ENCODE results near the gene OR1D5. TPM values are rescaled to one million over a fixed set of nuclear protein-coding genes. Genes with fewer than 3 reads are reported as not detected.
"Not testable (repeated sequence)": the region's sequence is repeated elsewhere in the genome, so short reads cannot be mapped to it uniquely, and the experiment has no call there.

OR1D5 gene
- not detected for total RNA-seq
- not detected for polyA plus RNA-seq
- long read RNA-seq, donor 1 = 0 reads
- long read RNA-seq, donor 2 = 0 reads
- long read RNA-seq, donor 3 = 0 reads
- long read RNA-seq, donor 4 = 0 reads
- long read RNA-seq, donor 5 = 0 reads

- ATAC-seq (ENCODE audit: insufficient read depth, low FRiP score) = not testable (repeated sequence)
- 61 to 100% methylated on average over 1 of the region's 2 CpGs for WGBS, 2 donors
Measured at GRCh38 chr17:3063507-3063906, at the start of gene OR1D5. Gene OR1D5 (minus strand): TSS chr17:3063607. CDS start chr17:3063607, 0 bp downstream.

GRCh38 chr17:3104322-3104721 is 40.9 kb upstream of the OR1D5 start, which contains the start of gene OR1D2:
Gene OR1D2 (minus strand): TSS chr17:3104422. CDS start chr17:3092996, 11,426 bp downstream.
- Histone ChIP-seq H3K4me1 (ENCODE audit: control insufficient read depth in 5 of 5, insufficient read depth in 5 of 5, low read length in 5 of 5) (no peaks in the 10 kb centered on the region), H3K9me3 (ENCODE audit: control insufficient read depth in 4 of 4, insufficient read depth in 3 of 4, low read length in 3 of 4) (peaks cover 0 to 5% (median 0%) of the 10 kb centered on the region in 4 donors), H3K36me3 (ENCODE audit: control insufficient read depth in 4 of 4, insufficient read depth in 4 of 4, low read length in 4 of 4) (no peaks in the 10 kb centered on the region), H3K27me3 (ENCODE audit: control insufficient read depth in 3 of 3, insufficient read depth in 3 of 3, low read length in 2 of 3) (peaks cover 0 to 10% (median 0%) of the 10 kb centered on the region in 3 donors), H3K27ac (ENCODE audit: low read depth in 1 of 2, low read length in 1 of 2) (no peak within 1 kb of the TSS), H3K9ac (ENCODE audit: insufficient read depth in 1 of 2, low read length in 2 of 2) (no peak within 1 kb of the TSS), H3K4me3 (no peak within 1 kb of the TSS)
- 76 to 78% methylated on average over 3 of the region's 3 CpGs for WGBS, 2 donors
- DNase-seq = no peak
- no peak for ATAC-seq (ENCODE audit: insufficient read depth, low FRiP score)
- no peak for TF ChIP-seq CTCF (IDR thresholded peaks at IDR 0.05; ENCODE audit: control extremely low read depth, extremely low read depth)

More at GRCh38 chr17:3063507-3063906, at the start of gene OR1D5:
- not testable (repeated sequence) for H3K4me3 ChIP-seq; H3K9ac ChIP-seq (ENCODE audit: insufficient read depth in 1 of 2, low read length in 2 of 2); H3K27me3 ChIP-seq (ENCODE audit: control insufficient read depth in 3 of 3, insufficient read depth in 3 of 3, low read length in 2 of 3); H3K27ac ChIP-seq (ENCODE audit: low read depth in 1 of 2, low read length in 1 of 2); H3K4me1 ChIP-seq (ENCODE audit: control insufficient read depth in 5 of 5, insufficient read depth in 5 of 5, low read length in 5 of 5); H3K36me3 ChIP-seq (ENCODE audit: control insufficient read depth in 4 of 4, insufficient read depth in 4 of 4, low read length in 4 of 4); H3K9me3 ChIP-seq (ENCODE audit: control insufficient read depth in 4 of 4, insufficient read depth in 3 of 4, low read length in 3 of 4); DNase-seq

- WGBS, 2 donors = 81 to 87% methylated on average over 4 of the region's 4 CpGs
- not testable (repeated sequence) for H3K36me3 ChIP-seq (ENCODE audit: control insufficient read depth in 4 of 4, insufficient read depth in 4 of 4, low read length in 4 of 4); H3K27ac ChIP-seq (ENCODE audit: low read depth in 1 of 2, low read length in 1 of 2); DNase-seq; H3K9me3 ChIP-seq (ENCODE audit: control insufficient read depth in 4 of 4, insufficient read depth in 3 of 4, low read length in 3 of 4); H3K4me3 ChIP-seq; H3K9ac ChIP-seq (ENCODE audit: insufficient read depth in 1 of 2, low read length in 2 of 2); H3K27me3 ChIP-seq (ENCODE audit: control insufficient read depth in 3 of 3, insufficient read depth in 3 of 3, low read length in 2 of 3); ATAC-seq (ENCODE audit: insufficient read depth, low FRiP score); H3K4me1 ChIP-seq (ENCODE audit: control insufficient read depth in 5 of 5, insufficient read depth in 5 of 5, low read length in 5 of 5)
Measured at GRCh38 chr17:3073850-3074249, 10.4 kb upstream of the OR1D5 start.

- H3K36me3 ChIP-seq (ENCODE audit: control insufficient read depth in 4 of 4, insufficient read depth in 4 of 4, low read length in 4 of 4); H3K27ac ChIP-seq (ENCODE audit: low read depth in 1 of 2, low read length in 1 of 2); H3K9me3 ChIP-seq (ENCODE audit: control insufficient read depth in 4 of 4, insufficient read depth in 3 of 4, low read length in 3 of 4); H3K9ac ChIP-seq (ENCODE audit: insufficient read depth in 1 of 2, low read length in 2 of 2); H3K27me3 ChIP-seq (ENCODE audit: control insufficient read depth in 3 of 3, insufficient read depth in 3 of 3, low read length in 2 of 3); H3K4me1 ChIP-seq (ENCODE audit: control insufficient read depth in 5 of 5, insufficient read depth in 5 of 5, low read length in 5 of 5); H3K4me3 ChIP-seq: not testable (repeated sequence)
- DNase-seq = peak in 2 of 3 donors; percentile 40 to 57
- whole genome bisulfite sequencing, 2 donors = no CpG with 5 or more reads among the region's 1 CpG
- peak; percentile 62 for ATAC-seq (ENCODE audit: insufficient read depth, low FRiP score)
Measured at GRCh38 chr17:3065192-3065591, 1.8 kb upstream of the OR1D5 start.

GRCh38 chr17:3062824-3063377 is 506 bp downstream of the OR1D5 start:
- H3K9me3 ChIP-seq (ENCODE audit: control insufficient read depth in 4 of 4, insufficient read depth in 3 of 4, low read length in 3 of 4); ATAC-seq (ENCODE audit: insufficient read depth, low FRiP score); H3K27me3 ChIP-seq (ENCODE audit: control insufficient read depth in 3 of 3, insufficient read depth in 3 of 3, low read length in 2 of 3); H3K4me3 ChIP-seq; H3K9ac ChIP-seq (ENCODE audit: insufficient read depth in 1 of 2, low read length in 2 of 2); H3K27ac ChIP-seq (ENCODE audit: low read depth in 1 of 2, low read length in 1 of 2); H3K36me3 ChIP-seq (ENCODE audit: control insufficient read depth in 4 of 4, insufficient read depth in 4 of 4, low read length in 4 of 4); H3K4me1 ChIP-seq (ENCODE audit: control insufficient read depth in 5 of 5, insufficient read depth in 5 of 5, low read length in 5 of 5); DNase-seq: not testable (repeated sequence)
- 83 to 87% methylated on average over 8 of the region's 8 CpGs for WGBS, 2 donors

- not testable (repeated sequence) for H3K4me3 ChIP-seq; H3K9me3 ChIP-seq (ENCODE audit: control insufficient read depth in 4 of 4, insufficient read depth in 3 of 4, low read length in 3 of 4); H3K9ac ChIP-seq (ENCODE audit: insufficient read depth in 1 of 2, low read length in 2 of 2); H3K4me1 ChIP-seq (ENCODE audit: control insufficient read depth in 5 of 5, insufficient read depth in 5 of 5, low read length in 5 of 5); H3K27ac ChIP-seq (ENCODE audit: low read depth in 1 of 2, low read length in 1 of 2); DNase-seq; H3K36me3 ChIP-seq (ENCODE audit: control insufficient read depth in 4 of 4, insufficient read depth in 4 of 4, low read length in 4 of 4); ATAC-seq (ENCODE audit: insufficient read depth, low FRiP score); H3K27me3 ChIP-seq (ENCODE audit: control insufficient read depth in 3 of 3, insufficient read depth in 3 of 3, low read length in 2 of 3)
- WGBS, 2 donors = 94 to 100% methylated on average over 1 of the region's 2 CpGs
Measured at GRCh38 chr17:3054868-3055267, 8.5 kb downstream of the OR1D5 start.
